Right atrium auricular region (tissue), 2 donors: ENCODE data around the gene RNF222. TPM values are rescaled to one million over a fixed set of nuclear protein-coding genes. Genes with fewer than 3 reads are reported as not detected.
"Not testable (repeated sequence)": the region's sequence is repeated elsewhere in the genome, so short reads cannot be mapped to it uniquely, and the experiment has no call there.

ENCODE experiments used
- DNase-seq: peaks from one replicate; pipeline ENCODE4 v3.0.0-alpha.2; 2019; ENCODE audit warnings: low spot score
- H3K27ac ChIP-seq, 2 donors: fragments of 200-600 bp; sonication (generic); 1 replicate in 1 of 2; 2 replicates in 1 of 2; pipeline ENCODE4 v1.5.1; 2016 to 2019
- H3K27me3 ChIP-seq, 2 donors: fragments of 200-600 bp; sonication (generic); one replicate each; pipeline versions ENCODE4 v1.5.1 to v1.6.0; 2017 to 2019
- H3K36me3 ChIP-seq: fragments of 200-600 bp; sonication (generic); one replicate; pipeline ENCODE4 v1.5.1; 2016
- H3K4me1 ChIP-seq, 2 donors: fragments of 200-600 bp; sonication (generic); one replicate each; pipeline versions ENCODE4 v1.5.1 to v1.6.0; 2017 to 2019
- H3K4me3 ChIP-seq, 2 donors: fragments of 200-600 bp; sonication (generic); 1 replicate in 1 of 2; 2 replicates in 1 of 2; pipeline ENCODE4 v1.5.1; 2017 to 2019; ENCODE audit warnings: mild to moderate bottlenecking in 1 of 2, moderate library complexity in 1 of 2
- H3K9me3 ChIP-seq, 2 donors: fragments of 200-600 bp; sonication (generic); one replicate each; pipeline ENCODE4 v1.5.1; 2019
- CTCF ChIP-seq, 2 donors: fragments of 200-600 bp; sonication (generic); IDR thresholded peaks; one replicate each; pipeline ENCODE4 v1.5.1; 2019; ENCODE audit warnings: antibody characterized with exemption in 2 of 2
- total RNA-seq, 2 donors: library from RNA; depleted of rRNA; stranded (reverse); fragments of >200 nt; gene quantifications; one replicate each; pipeline ENCODE4 v1.1.0, GENCODE V29; 2016

Gene RNF222
- total RNA-seq, 2 donors from 2014 or later: not detected

- H3K36me3 ChIP-seq: peaks cover 47% of the 10 kb centered on the region
- no peaks in the 10 kb centered on the region for H3K27me3 ChIP-seq
- DNase-seq: peak; percentile 79
- no peaks in the 10 kb centered on the region for H3K9me3 ChIP-seq
- peak; percentile 58 to 79 for TF ChIP-seq CTCF (IDR thresholded peaks at IDR 0.05)
- H3K27ac ChIP-seq: peak within 1 kb of the TSS; percentile 80 to 94
- peaks cover 4 to 29% of the 10 kb centered on the region in 2 donors for H3K4me1 ChIP-seq
- H3K4me3 ChIP-seq: peak within 1 kb of the TSS; percentile 60 to 81
Measured at GRCh38 chr17:8376271-8377067, 21.2 kb downstream of the RNF222 start, which contains the start of gene KRABD2. Gene KRABD2, minus strand, starts transcription at chr17:8376704.

- H3K27ac ChIP-seq: peak overlapping the region; percentile 80 to 94
- no peak for DNase-seq
- peak overlapping the region; percentile 60 to 81 for H3K4me3 ChIP-seq
- TF ChIP-seq CTCF (IDR thresholded peaks at IDR 0.05): no peak
- no peaks in the 10 kb centered on the region for H3K9me3 ChIP-seq
- H3K27me3 ChIP-seq: no peaks in the 10 kb centered on the region
- peaks cover 3 to 23% of the 10 kb centered on the region in 2 donors for H3K4me1 ChIP-seq
- H3K36me3 ChIP-seq: peaks cover 40% of the 10 kb centered on the region
Measured at GRCh38 chr17:8375738-8376259, 21.8 kb downstream of the RNF222 start.

- not testable (repeated sequence) for DNase-seq, H3K9me3 ChIP-seq, H3K27ac ChIP-seq, H3K27me3 ChIP-seq, H3K4me3 ChIP-seq
- peaks cover 39% of the 10 kb centered on the region for H3K36me3 ChIP-seq
- peaks cover 3 to 12% of the 10 kb centered on the region in 2 donors for H3K4me1 ChIP-seq
Measured at GRCh38 chr17:8373856-8374255, 23.8 kb downstream of the RNF222 start.

DNA sequence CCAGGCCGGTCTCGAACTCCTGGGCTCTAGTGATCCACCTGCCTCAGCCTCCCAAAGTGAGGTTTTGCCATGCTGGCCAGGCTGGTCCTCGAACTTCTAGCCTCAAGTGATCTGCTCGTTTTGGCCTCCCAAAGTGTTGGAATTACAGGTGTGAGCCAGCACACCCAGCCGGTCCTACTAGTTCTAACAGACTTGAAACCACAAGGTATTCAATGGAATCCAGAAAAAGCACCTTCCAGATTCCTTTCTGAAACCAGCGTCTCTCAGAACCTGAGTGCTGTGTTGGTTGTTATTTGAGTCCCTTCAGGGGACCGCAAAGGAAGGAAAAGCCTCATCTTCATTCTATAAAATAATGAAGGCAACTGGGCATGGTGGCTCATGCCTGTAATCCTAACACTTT, 25.2 kb downstream of the RNF222 start:
- Histone ChIP-seq H3K27ac (no peak overlapping the region), H3K9me3 (no peaks in the 10 kb centered on the region), H3K27me3 (no peaks in the 10 kb centered on the region), H3K36me3 (peaks cover 28% of the 10 kb centered on the region), H3K4me1 (peaks cover 3 to 12% of the 10 kb centered on the region in 2 donors), H3K4me3 (no peak overlapping the region)
- no peak for DNase-seq
- no peak for TF ChIP-seq CTCF (IDR thresholded peaks at IDR 0.05)

DNA sequence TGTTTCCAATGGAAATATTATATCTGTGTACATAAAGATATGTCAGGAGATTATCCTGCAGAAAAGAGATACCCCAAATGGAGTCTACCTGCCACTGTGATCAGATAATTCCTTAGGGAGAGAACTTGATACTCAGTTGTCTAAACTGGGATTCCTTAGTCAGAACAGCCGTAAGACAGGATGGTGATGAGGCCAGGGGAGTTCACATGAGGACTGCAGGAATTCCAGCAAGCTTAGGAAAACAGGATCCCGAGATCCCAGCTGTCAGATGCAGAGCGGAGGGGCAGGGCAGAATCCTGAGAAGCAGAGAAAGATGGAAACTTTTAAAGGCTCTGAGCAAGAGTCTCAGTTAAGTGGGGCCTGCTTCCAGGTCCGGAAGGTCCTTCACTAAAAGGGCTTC, 25.8 kb downstream of the RNF222 start:
- Histone ChIP-seq H3K4me3 (no peak overlapping the region), H3K27ac (no peak overlapping the region), H3K4me1 (peaks cover 2 to 15% of the 10 kb centered on the region in 2 donors), H3K36me3 (peaks cover 22% of the 10 kb centered on the region), H3K27me3 (no peaks in the 10 kb centered on the region), H3K9me3 (no peaks in the 10 kb centered on the region)
- DNase-seq: no peak
- no peak for TF ChIP-seq CTCF (IDR thresholded peaks at IDR 0.05)

GRCh38 chr17:8369944-8370343, 27.7 kb downstream of the RNF222 start:
- H3K27ac ChIP-seq: no peak overlapping the region
- peaks cover 21% of the 10 kb centered on the region for H3K36me3 ChIP-seq
- no peaks in the 10 kb centered on the region for H3K9me3 ChIP-seq
- DNase-seq: no peak
- no peak for TF ChIP-seq CTCF (IDR thresholded peaks at IDR 0.05)
- H3K27me3 ChIP-seq: no peaks in the 10 kb centered on the region
- H3K4me1 ChIP-seq: peaks cover 0 to 23% of the 10 kb centered on the region in 2 donors
- no peak overlapping the region for H3K4me3 ChIP-seq
